Upper lobe of left lung (tissue), 6 donors: ENCODE results near the gene BCAS3. TPM values are rescaled to one million over a fixed set of nuclear protein-coding genes. Genes with fewer than 3 reads are reported as not detected.

Source experiments
- ATAC-seq, 2 donors: fragments of 200-7000 bp; cut with Tn5 transposase; one replicate each; pipeline ENCODE4 v1.9.1; 2022; ENCODE audit warnings: mild to moderate bottlenecking in 2 of 2, moderate library complexity in 2 of 2; ENCODE audit not compliant: low FRiP score in 2 of 2
- DNase-seq, 2 donors: peaks; one replicate each; pipeline ENCODE4 v3.0.0-alpha.2; 2019 to 2020
- H3K27ac ChIP-seq, 4 donors: fragments of 200-600 bp; sonication (generic); one replicate each; pipeline ENCODE4 v1.5.1; 2016 to 2019
- H3K27me3 ChIP-seq, 4 donors: fragments of 200-600 bp; sonication (generic); one replicate each; pipeline ENCODE4 v1.5.1; 2017 to 2019
- H3K36me3 ChIP-seq, 4 donors: fragments of 200-600 bp; sonication (generic); one replicate each; pipeline ENCODE4 v1.5.1; 2016 to 2019
- H3K4me1 ChIP-seq, 4 donors: fragments of 200-600 bp; sonication (generic); one replicate each; pipeline ENCODE4 v1.5.1; 2018 to 2019
- H3K4me3 ChIP-seq, 4 donors: fragments of 200-600 bp; sonication (generic); one replicate each; pipeline ENCODE4 v1.5.1; 2017 to 2019; ENCODE audit warnings: mild to moderate bottlenecking in 2 of 4, moderate library complexity in 1 of 4
- H3K9me3 ChIP-seq, 4 donors: fragments of 200-600 bp; sonication (generic); one replicate each; pipeline ENCODE4 v1.5.1; 2018 to 2019
- EP300 ChIP-seq, 4 donors: sonication (generic); formaldehyde crosslinking; IDR thresholded peaks; one replicate each; pipeline ENCODE4 v1.5.1; 2017; ENCODE audit warnings: antibody characterized with exemption in 4 of 4, control low read depth in 2 of 4
- POLR2A ChIP-seq, 4 donors: fragments of 450-650 bp; IDR thresholded peaks; one replicate each; pipeline ENCODE4 v1.5.1; 2016 to 2017; ENCODE audit warnings: antibody characterized with exemption in 4 of 4, mild to moderate bottlenecking in 2 of 4
- POLR2AphosphoS5 ChIP-seq, 2 donors: sonication (generic); formaldehyde crosslinking; IDR thresholded peaks; one replicate each; pipeline ENCODE4 v1.5.1; 2017; ENCODE audit warnings: antibody characterized with exemption in 2 of 2
- WGBS, 2 donors: methylation state at CpG; one replicate each; pipeline ENCODE4 v1.1.5; 2017 to 2018; 5-methylcytosine and 5-hydroxymethylcytosine counted together
- total RNA-seq, 6 donors: library from RNA; depleted of rRNA in 4 of 6; stranded (reverse); fragments of >200 nt in 4 of 6; gene quantifications; one replicate each; pipeline versions ENCODE4 v1.1.0 to v1.2.1, GENCODE V29; 2016 to 2021
- TF ChIP-seq, protein P1 (sequence below), 6 experiments: fragments of 450-650 bp in 4 of 6; fragments of 200-600 bp in 2 of 6; sonication (generic) in 2 of 6; IDR thresholded peaks; one replicate each; pipeline ENCODE4 v1.5.1; 2016 to 2019; ENCODE audit warnings: antibody characterized with exemption in 6 of 6
- donor health status: DM: no; HTN: no; CAD: no; lungs with moderate emphysema.
- donor health status: DM: no; HTN: yes; CAD: no; lungs with severe emphysema.

BCAS3 gene
- total RNA-seq, 6 donors from 2014 or later, result 20.1 to 111 (median 37.0) TPM

DNA sequence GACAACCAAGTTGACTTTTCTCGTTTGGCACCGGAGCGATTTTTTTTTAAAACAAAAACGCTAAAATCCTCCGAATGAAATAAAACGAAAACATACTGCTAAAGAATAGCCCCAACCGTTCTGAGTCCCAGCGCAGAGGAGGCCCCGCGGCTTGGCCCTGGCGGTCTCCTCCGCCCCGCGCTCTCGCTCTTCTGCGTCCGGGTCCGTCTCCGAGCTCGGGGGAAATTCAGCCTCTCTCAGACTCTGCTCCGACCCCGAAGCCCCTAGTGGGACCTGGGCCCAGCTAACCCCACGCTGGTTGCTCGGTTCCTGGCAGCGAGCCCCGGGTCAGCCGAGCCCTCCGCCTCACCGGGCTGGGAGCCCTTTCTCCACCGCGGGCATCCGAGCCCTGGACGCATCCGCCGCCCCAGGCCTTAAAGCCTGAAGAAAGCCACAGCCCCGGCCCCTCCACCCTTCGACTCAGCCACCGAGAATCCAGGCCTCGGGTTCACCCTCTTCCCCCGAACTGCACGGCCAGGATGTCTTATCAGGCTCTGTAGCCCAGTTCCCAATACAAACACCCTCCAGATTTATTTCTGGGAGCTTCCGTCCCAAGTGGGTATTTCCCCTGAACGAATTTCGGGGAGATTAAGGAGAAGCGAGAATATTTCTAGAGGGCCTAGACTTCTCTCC is 723.2 kb downstream of the BCAS3 start:
- Histone ChIP-seq H3K4me3 (peak overlapping the region; percentile 55 to 70 (median 62)), H3K27ac (peak overlapping the region; percentile 90 to 97 (median 92)), H3K4me1 (peaks cover 33 to 82% (median 57%) of the 10 kb centered on the region in 4 donors), H3K9me3 (no peaks in the 10 kb centered on the region), H3K36me3 (peaks cover 0 to 45% (median 27%) of the 10 kb centered on the region in 4 donors), H3K27me3 (peaks cover 1 to 85% (median 63%) of the 10 kb centered on the region in 4 donors)
- DNase-seq (peak in 1 of 2 donors; percentile 81), ATAC-seq (no peak)
- 5% methylated on average over 26 to 45 of the region's 45 CpGs for WGBS, 2 donors
- no peak for TF ChIP-seq POLR2AphosphoS5 (IDR thresholded peaks at IDR 0.05)

DNA sequence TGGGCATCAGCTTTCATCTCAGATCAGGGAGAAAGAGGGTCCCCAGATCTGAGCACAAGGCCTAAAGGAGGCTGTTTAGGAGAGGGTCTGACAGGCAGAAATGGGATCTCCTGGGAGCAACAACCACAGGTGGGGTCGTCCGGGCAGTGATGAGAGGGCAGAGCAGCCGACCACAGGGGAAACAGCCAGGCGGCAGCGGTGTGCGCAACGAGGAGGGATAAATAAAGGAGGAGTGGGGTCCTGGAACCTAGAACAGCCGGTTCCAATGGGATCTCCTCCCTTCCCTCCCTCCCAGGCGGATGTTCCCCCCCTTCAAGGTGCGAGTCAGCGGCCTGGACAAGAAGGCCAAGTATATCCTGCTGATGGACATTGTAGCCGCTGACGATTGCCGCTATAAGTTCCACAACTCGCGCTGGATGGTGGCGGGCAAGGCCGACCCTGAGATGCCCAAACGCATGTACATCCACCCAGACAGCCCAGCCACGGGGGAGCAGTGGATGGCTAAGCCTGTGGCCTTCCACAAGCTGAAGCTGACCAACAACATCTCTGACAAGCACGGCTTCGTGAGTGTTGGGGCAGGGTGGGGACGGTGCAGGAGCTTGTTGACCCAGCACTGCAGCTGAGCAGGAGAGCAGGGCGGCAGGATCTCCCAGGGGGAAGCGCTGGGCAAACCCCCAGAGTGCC is 723.9 kb downstream of the BCAS3 start:
- DNase-seq (no peak), ATAC-seq (no peak)
- H3K27ac ChIP-seq, result peak overlapping the region; percentile 90 to 97 (median 92)
- H3K36me3 ChIP-seq, result peaks cover 0 to 52% (median 29%) of the 10 kb centered on the region in 4 donors
- H3K27me3 ChIP-seq, result peaks cover 1 to 78% (median 58%) of the 10 kb centered on the region in 4 donors
- WGBS, 2 donors, result 34 to 39% methylated on average over 9 to 23 of the region's 25 CpGs
- TF ChIP-seq POLR2AphosphoS5 (IDR thresholded peaks at IDR 0.05), result no peak
- TF ChIP-seq, protein P1, sequence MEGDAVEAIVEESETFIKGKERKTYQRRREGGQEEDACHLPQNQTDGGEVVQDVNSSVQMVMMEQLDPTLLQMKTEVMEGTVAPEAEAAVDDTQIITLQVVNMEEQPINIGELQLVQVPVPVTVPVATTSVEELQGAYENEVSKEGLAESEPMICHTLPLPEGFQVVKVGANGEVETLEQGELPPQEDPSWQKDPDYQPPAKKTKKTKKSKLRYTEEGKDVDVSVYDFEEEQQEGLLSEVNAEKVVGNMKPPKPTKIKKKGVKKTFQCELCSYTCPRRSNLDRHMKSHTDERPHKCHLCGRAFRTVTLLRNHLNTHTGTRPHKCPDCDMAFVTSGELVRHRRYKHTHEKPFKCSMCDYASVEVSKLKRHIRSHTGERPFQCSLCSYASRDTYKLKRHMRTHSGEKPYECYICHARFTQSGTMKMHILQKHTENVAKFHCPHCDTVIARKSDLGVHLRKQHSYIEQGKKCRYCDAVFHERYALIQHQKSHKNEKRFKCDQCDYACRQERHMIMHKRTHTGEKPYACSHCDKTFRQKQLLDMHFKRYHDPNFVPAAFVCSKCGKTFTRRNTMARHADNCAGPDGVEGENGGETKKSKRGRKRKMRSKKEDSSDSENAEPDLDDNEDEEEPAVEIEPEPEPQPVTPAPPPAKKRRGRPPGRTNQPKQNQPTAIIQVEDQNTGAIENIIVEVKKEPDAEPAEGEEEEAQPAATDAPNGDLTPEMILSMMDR (IDR thresholded peaks at IDR 0.05), result no peak
- no peaks in the 10 kb centered on the region for H3K9me3 ChIP-seq
- H3K4me1 ChIP-seq, result peaks cover 29 to 82% (median 52%) of the 10 kb centered on the region in 4 donors
- peak overlapping the region; percentile 55 to 70 (median 62) for H3K4me3 ChIP-seq

DNA sequence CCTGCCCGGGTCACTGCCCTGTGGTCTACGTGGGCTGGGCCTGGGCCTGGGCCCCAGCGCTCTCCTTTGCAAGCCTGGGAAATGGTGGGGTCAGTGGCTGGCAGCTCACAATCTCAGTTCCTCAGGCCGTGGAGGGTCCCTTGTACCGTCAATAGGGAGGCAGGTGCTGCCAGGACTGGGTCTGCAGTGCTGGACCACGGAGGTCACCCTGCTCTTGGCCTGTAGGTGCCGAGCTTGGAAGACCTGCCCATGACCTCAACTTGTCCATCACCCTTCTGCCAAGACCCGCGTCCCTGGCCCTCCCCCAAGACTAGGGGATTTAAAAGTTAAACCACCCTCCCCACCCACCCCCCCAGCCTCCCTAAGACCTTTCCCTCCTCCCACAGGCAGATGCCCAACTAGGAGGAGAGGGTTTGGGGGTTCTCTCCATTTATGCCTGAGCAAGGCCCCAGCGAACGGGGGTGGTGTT is 724.5 kb downstream of the BCAS3 start:
- TF ChIP-seq, protein P1 (IDR thresholded peaks at IDR 0.05), result no peak
- TF ChIP-seq POLR2A (IDR thresholded peaks at IDR 0.05) (no peak), EP300 (IDR thresholded peaks at IDR 0.05) (no peak), POLR2AphosphoS5 (IDR thresholded peaks at IDR 0.05) (no peak)
- H3K4me3 ChIP-seq, result peak overlapping the region; percentile 55 to 70 (median 62)
- peaks cover 1 to 72% (median 52%) of the 10 kb centered on the region in 4 donors for H3K27me3 ChIP-seq
- H3K36me3 ChIP-seq, result peaks cover 0 to 55% (median 29%) of the 10 kb centered on the region in 4 donors
- peak overlapping the region; percentile 90 to 97 (median 92) for H3K27ac ChIP-seq
- DNase-seq (no peak), ATAC-seq (no peak)
- 24 to 40% methylated on average over 6 to 7 of the region's 11 CpGs for WGBS, 2 donors
- H3K9me3 ChIP-seq, result no peaks in the 10 kb centered on the region
- peaks cover 25 to 76% (median 48%) of the 10 kb centered on the region in 4 donors for H3K4me1 ChIP-seq

DNA sequence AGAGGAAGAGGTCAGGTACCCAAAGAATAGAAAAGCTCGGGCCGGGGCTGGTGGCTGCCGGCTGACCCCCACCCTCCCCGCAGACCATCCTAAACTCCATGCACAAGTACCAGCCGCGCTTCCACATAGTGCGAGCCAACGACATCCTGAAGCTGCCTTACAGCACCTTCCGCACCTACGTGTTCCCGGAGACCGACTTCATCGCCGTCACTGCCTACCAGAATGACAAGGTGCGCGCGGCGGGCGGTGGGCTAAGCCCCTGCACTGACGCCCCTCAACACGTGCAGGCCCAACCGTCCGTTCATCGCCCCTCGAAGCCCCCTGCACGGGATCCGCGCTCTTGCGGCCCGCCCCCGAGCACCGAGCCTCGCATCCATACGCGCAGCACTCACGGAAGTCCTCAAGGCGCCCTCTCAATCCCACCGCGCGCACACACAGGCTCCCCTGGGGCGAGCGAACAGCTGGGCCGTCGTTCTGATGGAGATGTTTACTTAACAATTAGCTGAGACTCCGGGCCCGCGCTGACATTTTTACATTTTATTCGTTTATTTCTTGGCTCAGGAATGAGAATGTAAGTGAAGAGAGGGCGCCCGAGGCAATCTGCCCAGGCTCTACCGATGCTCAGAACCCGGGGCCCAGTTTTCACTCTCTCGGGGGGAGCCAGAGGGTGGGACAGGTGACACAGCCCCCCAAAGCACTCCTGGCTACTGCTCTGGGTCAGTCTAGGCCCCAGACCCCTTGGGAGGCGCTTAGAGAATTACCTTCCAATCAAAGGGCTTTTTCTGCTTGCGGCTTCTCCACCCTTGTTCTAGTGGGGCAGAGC is 725.5 kb downstream of the BCAS3 start:
- ATAC-seq, result no peak
- H3K4me3 ChIP-seq, result peak overlapping the region; percentile 2 to 63 (median 58)

More for the DNA sequence above, 725.5 kb downstream of the BCAS3 start:
- WGBS, 2 donors, result 33 to 52% methylated on average over 34 to 50 of the region's 55 CpGs
- TF ChIP-seq EP300 (IDR thresholded peaks at IDR 0.05), result no peak
- TF ChIP-seq, protein P1 (IDR thresholded peaks at IDR 0.05), result no peak
- TF ChIP-seq POLR2AphosphoS5 (IDR thresholded peaks at IDR 0.05), result peak in 1 of 2 donors; percentile 21
- TF ChIP-seq POLR2A (IDR thresholded peaks at IDR 0.05), result no peak
- Histone ChIP-seq H3K9me3 (no peaks in the 10 kb centered on the region), H3K27me3 (peaks cover 1 to 70% (median 46%) of the 10 kb centered on the region in 4 donors), H3K4me1 (peaks cover 19 to 75% (median 45%) of the 10 kb centered on the region in 4 donors), H3K27ac (peak overlapping the region; percentile 90 to 97 (median 92)), H3K36me3 (peaks cover 0 to 66% (median 30%) of the 10 kb centered on the region in 4 donors)
- DNase-seq, result peak in 1 of 2 donors; percentile 83
